Keratinocyte (primary cell): ENCODE results near the gene TNS3. TPM values are rescaled to one million over a fixed set of nuclear protein-coding genes. Genes with fewer than 3 reads are reported as not detected.

Experiments used
- DNase-seq: peaks from one replicate; pipeline ENCODE4 v3.0.0-alpha.2; 2011; ENCODE audit warnings: low read depth, missing footprints, low spot score
- FAIRE-seq: peaks from 2 replicates; lab custom pipeline; 2011; peaks lifted over from hg19 to GRCh38; lab: Jason Lieb, UNC
- H2AFZ ChIP-seq: 2 replicates; pipeline ENCODE4 v1.6.0; 2012; ENCODE audit warnings: low read length, control low read depth, inconsistent platforms; ENCODE audit not compliant: control insufficient read depth
- H3K27ac ChIP-seq: 2 replicates; pipeline ENCODE4 v1.5.1; 2011; ENCODE audit warnings: low read length; ENCODE audit not compliant: control insufficient read depth, insufficient read depth
- H3K27me3 ChIP-seq: 3 replicates; pipeline ENCODE4 v1.6.0; 2011; ENCODE audit warnings: low read length; ENCODE audit not compliant: control insufficient read depth, insufficient read depth; ENCODE audit errors: extremely low read depth
- H3K36me3 ChIP-seq, 2 experiments: 2 replicates in 1 of 2; 3 replicates in 1 of 2; pipeline ENCODE4 v1.5.1; 2011; ENCODE audit warnings: low read length in 2 of 2, mild to moderate bottlenecking in 1 of 2; ENCODE audit not compliant: control insufficient read depth in 2 of 2, insufficient read depth in 2 of 2; ENCODE audit errors: extremely low read depth in 1 of 2
- H3K4me1 ChIP-seq: 3 replicates; pipeline ENCODE4 v1.5.1; 2011; ENCODE audit warnings: low read length; ENCODE audit not compliant: control insufficient read depth, insufficient read depth; ENCODE audit errors: extremely low read depth
- H3K4me2 ChIP-seq: 3 replicates; pipeline ENCODE4 v1.6.0; 2011; ENCODE audit warnings: low read depth, low read length; ENCODE audit not compliant: control insufficient read depth, insufficient read depth; ENCODE audit errors: extremely low read depth
- H3K4me3 ChIP-seq, 3 experiments: fragments of 200-600 bp in 1 of 3; sonication (generic) in 1 of 3; 2 replicates in 2 of 3; 3 replicates in 1 of 3; pipeline ENCODE4 v1.5.1; 2011 to 2016; ENCODE audit warnings: low read length in 3 of 3, mild to moderate bottlenecking in 3 of 3, control low read depth in 2 of 3, inconsistent platforms in 1 of 3, low read depth in 1 of 3, mixed read lengths in 1 of 3, mixed run types in 1 of 3, moderate library complexity in 1 of 3; ENCODE audit not compliant: control insufficient read depth in 2 of 3, insufficient read depth in 2 of 3; ENCODE audit errors: extremely low read depth in 1 of 3
- H3K79me2 ChIP-seq: 2 replicates; pipeline ENCODE4 v1.6.0; 2012; ENCODE audit warnings: low read length; ENCODE audit not compliant: control insufficient read depth, insufficient read depth
- H3K9ac ChIP-seq: 3 replicates; pipeline ENCODE4 v1.6.0; 2011; ENCODE audit warnings: low read length; ENCODE audit not compliant: control insufficient read depth, insufficient read depth; ENCODE audit errors: extremely low read depth
- H3K9me1 ChIP-seq: 3 replicates; pipeline ENCODE4 v1.6.0; 2011; ENCODE audit warnings: low read length; ENCODE audit not compliant: control insufficient read depth, insufficient read depth; ENCODE audit errors: extremely low read depth
- H3K9me3 ChIP-seq: 2 replicates; pipeline ENCODE4 v1.5.1; 2012; ENCODE audit warnings: low read depth, low read length; ENCODE audit not compliant: control insufficient read depth
- H4K20me1 ChIP-seq: 3 replicates; pipeline ENCODE4 v1.6.0; 2011; ENCODE audit warnings: low read length; ENCODE audit not compliant: control insufficient read depth, insufficient read depth; ENCODE audit errors: extremely low read depth
- CTCF ChIP-seq, 3 experiments: IDR thresholded peaks in 1 of 3; conservative IDR thresholded peaks in 1 of 3; optimal IDR thresholded peaks in 1 of 3; 2 replicates in 2 of 3; 3 replicates in 1 of 3; pipeline versions ENCODE3 to v1.5.1; 2011; ENCODE audit warnings: low read length in 3 of 3, mild to moderate bottlenecking in 3 of 3, moderate library complexity in 2 of 3, control low read depth in 1 of 3, inconsistent platforms in 1 of 3; ENCODE audit not compliant: insufficient read depth in 2 of 3; ENCODE audit errors: extremely low read depth in 1 of 3
- EZH2 ChIP-seq: IDR thresholded peaks from one replicate; pipeline ENCODE4 v1.6.1; 2012; ENCODE audit warnings: inconsistent platforms, mild to moderate bottlenecking, low read length, moderate library complexity
- dilution Hi-C: fragments of 300-500 bp; cut with MboI; formaldehyde crosslinking; loops from one replicate; pipeline ENCODE4 v1.7.0; 2020; ENCODE audit warnings: low sequenced_read_pairs; ENCODE audit not compliant: extremely low pct_ligation_motif_present
- polyA plus RNA-seq, 5 experiments: library from polyadenylated mRNA; depleted of rRNA in 3 of 5; stranded (reverse) in 3 of 5; stranded (forward) in 1 of 5; unstranded in 1 of 5; fragments of >200 nt; gene quantifications; 1 replicate in 1 of 5; 2 replicates in 3 of 5; 3 replicates in 1 of 5; pipeline versions ENCODE4 v1.2.1 to v1.2.3, GENCODE V29; 2011 to 2012; ENCODE audit warnings: missing spikeins in 2 of 5, low read depth in 1 of 5, low replicate concordance in 1 of 5

TNS3 gene
- polyA plus RNA-seq, 1 donor (not counting 4 experiments of a cell fraction or from before 2014, with no cell fraction given), result 3.9 TPM

GRCh38 chr7:47411281-47411869, 170.5 kb downstream of the TNS3 start:
- DNase-seq (no peak), FAIRE-seq (no peak)
- dilution Hi-C loops, result no loop called here
- Histone ChIP-seq H2AFZ (no peak overlapping the region), H3K9ac (no peak overlapping the region), H4K20me1 (no peaks in the 10 kb centered on the region), H3K79me2 (no peaks in the 10 kb centered on the region), H3K9me3 (no peaks in the 10 kb centered on the region), H3K27ac (no peak overlapping the region), H3K4me2 (no peak overlapping the region), H3K36me3 (no peaks in the 10 kb centered on the region), H3K4me1 (peaks cover 12% of the 10 kb centered on the region), H3K9me1 (no peaks in the 10 kb centered on the region), H3K27me3 (no peaks in the 10 kb centered on the region), H3K4me3 (no peak overlapping the region)
- TF ChIP-seq CTCF (optimal IDR thresholded peaks at IDR 0.05 in 1 of 3, IDR thresholded peaks at IDR 0.05 in 1 of 3, conservative IDR thresholded peaks at IDR 0.05 in 1 of 3; ENCODE audit: extremely low read depth in 1 of 3, insufficient read depth in 2 of 3, low read length in 3 of 3) (no peak), EZH2 (no peak)

DNA sequence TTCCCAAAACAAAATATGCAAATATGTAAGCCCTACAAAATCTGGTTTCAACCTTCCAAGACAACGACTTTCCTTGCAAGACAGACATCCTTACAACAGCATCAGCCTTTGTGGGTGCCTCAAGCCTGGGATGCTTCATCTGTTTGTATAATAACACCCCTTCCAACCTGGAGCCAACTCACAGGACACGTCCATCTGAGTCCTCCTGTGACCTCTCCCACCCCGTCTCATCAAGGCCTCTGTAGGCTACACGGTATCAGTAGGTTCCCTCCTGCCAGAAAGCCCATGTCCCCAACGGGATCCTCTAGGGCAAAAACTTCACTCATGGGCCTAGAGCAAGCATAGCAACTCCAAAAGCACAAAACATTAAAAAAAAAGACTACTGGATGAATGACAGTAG, 173.2 kb downstream of the TNS3 start:
- H3K79me2 ChIP-seq, result no peaks in the 10 kb centered on the region
- dilution Hi-C loops, result no loop called here
- FAIRE-seq (no peak), DNase-seq (no peak)
- H3K4me2 ChIP-seq, result no peak overlapping the region
- H2AFZ ChIP-seq, result no peak overlapping the region
- peaks cover 23% of the 10 kb centered on the region for H3K4me1 ChIP-seq
- H3K27ac ChIP-seq, result no peak overlapping the region
- no peaks in the 10 kb centered on the region for H3K9me3 ChIP-seq
- no peaks in the 10 kb centered on the region for H3K27me3 ChIP-seq
- no peak overlapping the region for H3K9ac ChIP-seq
- H3K9me1 ChIP-seq, result no peaks in the 10 kb centered on the region
- H3K36me3 ChIP-seq, result no peaks in the 10 kb centered on the region
- no peak overlapping the region for H3K4me3 ChIP-seq
- TF ChIP-seq CTCF (optimal IDR thresholded peaks at IDR 0.05 in 1 of 3, IDR thresholded peaks at IDR 0.05 in 1 of 3, conservative IDR thresholded peaks at IDR 0.05 in 1 of 3; ENCODE audit: extremely low read depth in 1 of 3, insufficient read depth in 2 of 3, low read length in 3 of 3), result no peak
- TF ChIP-seq EZH2, result no peak
- no peaks in the 10 kb centered on the region for H4K20me1 ChIP-seq
